D721Med (cell line): ENCODE data around the gene GNAT2.

Experiments
- DNase-seq: peaks from one replicate; pipeline ENCODE4 v3.0.0; 2011; ENCODE audit warnings: low spot score; ENCODE audit not compliant: insufficient read length
- FAIRE-seq: peaks from 2 replicates; lab custom pipeline; 2011; peaks lifted over from hg19 to GRCh38; lab: Jason Lieb, UNC
- TF ChIP-seq, protein P1 (sequence below): IDR thresholded peaks from 2 replicates; pipeline ENCODE4 v1.5.1; 2012; ENCODE audit warnings: mild to moderate bottlenecking, control low read depth; ENCODE audit not compliant: insufficient read depth; ENCODE audit errors: missing control alignments

The GNAT2 gene

DNA sequence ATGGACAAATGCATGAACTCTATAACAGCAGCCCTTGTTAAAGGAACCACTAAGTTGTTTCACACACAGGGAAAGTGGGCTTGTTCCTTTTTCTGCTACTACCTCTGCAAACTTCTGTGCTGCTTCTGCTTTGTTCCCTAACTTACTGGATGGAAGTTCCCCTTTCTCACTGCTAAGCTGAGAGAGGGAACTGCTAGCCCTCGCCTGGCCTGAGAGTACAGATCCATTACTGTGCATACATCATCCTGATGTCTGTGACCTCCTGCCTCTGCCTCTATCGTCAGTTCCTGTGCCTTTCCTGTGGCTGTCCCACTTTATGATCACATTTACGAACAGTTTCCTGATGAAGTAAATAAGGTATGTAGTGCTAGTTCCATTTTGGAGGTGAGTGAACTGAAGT lies 3.5 kb downstream of the GNAT2 start:
- FAIRE-seq (no peak), DNase-seq (no peak)
- TF ChIP-seq, protein P1, sequence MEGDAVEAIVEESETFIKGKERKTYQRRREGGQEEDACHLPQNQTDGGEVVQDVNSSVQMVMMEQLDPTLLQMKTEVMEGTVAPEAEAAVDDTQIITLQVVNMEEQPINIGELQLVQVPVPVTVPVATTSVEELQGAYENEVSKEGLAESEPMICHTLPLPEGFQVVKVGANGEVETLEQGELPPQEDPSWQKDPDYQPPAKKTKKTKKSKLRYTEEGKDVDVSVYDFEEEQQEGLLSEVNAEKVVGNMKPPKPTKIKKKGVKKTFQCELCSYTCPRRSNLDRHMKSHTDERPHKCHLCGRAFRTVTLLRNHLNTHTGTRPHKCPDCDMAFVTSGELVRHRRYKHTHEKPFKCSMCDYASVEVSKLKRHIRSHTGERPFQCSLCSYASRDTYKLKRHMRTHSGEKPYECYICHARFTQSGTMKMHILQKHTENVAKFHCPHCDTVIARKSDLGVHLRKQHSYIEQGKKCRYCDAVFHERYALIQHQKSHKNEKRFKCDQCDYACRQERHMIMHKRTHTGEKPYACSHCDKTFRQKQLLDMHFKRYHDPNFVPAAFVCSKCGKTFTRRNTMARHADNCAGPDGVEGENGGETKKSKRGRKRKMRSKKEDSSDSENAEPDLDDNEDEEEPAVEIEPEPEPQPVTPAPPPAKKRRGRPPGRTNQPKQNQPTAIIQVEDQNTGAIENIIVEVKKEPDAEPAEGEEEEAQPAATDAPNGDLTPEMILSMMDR: no peak

DNA sequence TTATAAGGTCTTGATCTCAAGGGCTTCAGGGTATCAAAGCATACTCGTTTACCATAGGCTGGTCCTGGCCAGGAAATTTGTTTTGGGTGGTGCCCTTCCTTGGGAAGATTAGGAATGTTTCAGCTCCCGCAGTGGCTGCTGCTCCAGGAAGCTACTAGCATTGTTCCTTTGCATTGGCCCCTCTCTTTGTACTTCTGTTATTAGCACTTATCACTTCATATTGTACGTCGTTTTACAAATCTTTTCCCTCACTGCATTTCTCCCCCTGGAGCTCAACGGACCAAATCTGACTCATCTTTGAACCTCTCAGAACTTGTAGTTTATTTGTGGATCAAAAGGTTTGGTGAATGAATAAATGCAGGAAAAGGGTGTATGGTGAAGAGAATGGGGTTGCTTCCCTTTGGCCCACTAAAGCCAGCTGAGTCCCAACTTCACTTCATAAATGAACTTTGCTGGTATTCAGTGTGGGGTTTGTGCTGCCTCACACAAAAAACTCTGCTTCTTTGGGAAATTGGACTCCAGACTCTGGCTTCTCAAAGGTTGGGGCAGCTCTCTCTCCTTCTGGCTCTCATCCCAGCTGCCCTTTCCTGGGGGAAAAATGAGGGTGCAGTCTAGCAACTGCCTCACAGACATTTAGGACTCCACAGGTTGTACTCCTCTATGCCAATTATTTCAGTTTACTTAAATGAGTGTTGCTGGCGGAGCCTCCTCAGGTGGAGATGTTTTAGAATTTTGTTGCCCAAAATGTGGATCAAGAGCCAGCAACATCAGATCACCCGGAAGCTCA lies 5.9 kb downstream of the GNAT2 start:
- DNase-seq: no peak
- TF ChIP-seq, protein P1: no peak
- no peak for FAIRE-seq

DNA sequence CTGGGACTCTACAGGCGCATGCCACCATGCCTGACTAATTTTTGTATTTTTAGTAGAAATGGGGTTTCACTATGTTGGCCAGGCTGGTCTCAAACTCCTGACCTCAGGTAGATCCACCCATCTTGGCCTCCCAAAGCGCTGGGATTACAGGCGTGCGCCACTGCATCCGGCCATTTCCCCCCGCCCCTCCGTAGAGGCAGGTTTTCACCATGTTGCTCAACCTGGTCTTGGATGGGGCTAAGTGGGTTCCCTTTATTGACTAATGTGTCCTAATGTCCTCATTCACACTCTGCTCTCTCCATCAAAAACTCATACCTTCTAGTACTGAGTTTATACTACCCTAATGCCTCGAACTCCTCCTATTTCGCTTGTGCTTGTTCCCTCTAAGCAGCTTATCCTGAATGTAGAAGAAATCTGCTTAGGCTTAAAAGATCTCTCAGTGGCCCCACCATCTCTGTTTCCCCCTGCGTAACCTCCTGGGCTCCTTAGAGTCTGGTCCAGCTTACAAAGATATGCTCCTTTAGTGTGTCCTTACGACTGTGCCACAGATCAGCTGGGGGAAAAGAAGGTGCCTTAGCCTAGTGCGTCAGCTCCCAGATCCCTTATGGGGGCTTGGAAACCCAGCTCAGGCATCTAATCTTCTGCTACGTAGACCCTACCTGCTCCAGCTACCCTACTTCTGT lies 8.0 kb downstream of the GNAT2 start:
- FAIRE-seq (peak; percentile 91), DNase-seq (no peak)
- TF ChIP-seq, protein P1: no peak

DNA sequence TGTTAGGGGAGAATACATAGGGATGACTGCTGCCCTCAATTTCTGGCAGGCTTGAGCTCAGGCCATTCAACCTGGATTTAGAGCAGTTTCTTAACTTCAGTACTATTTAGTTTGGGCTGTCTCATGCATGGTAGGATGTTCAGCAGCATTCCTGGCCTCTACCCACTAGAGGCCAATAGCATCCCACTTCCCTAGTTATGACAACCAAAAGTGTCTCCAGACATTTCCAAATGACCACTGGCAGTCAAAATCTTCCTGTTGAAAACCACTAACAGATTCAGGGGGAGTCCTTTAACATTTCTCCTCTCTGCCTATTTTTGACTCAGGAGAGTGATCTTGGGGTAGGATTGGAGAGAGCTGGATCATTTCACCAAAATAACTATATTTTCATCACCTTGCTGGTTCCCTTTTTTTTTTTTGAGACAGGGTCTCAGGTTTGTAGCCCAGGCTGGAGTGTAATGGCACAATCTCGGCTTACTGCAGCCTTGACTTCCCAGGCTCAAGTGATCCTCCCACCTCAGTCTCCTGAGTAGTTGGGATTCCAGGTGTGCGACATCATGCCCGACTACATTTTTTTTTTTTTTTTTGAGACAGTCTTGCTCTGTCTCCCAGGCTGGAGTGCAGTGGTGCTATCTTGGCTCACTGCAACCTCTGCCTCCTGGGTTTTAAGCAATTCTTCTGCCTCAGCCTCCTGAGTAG lies 8.7 kb downstream of the GNAT2 start:
- no peak for DNase-seq
- TF ChIP-seq, protein P1: no peak
- FAIRE-seq: no peak

DNA sequence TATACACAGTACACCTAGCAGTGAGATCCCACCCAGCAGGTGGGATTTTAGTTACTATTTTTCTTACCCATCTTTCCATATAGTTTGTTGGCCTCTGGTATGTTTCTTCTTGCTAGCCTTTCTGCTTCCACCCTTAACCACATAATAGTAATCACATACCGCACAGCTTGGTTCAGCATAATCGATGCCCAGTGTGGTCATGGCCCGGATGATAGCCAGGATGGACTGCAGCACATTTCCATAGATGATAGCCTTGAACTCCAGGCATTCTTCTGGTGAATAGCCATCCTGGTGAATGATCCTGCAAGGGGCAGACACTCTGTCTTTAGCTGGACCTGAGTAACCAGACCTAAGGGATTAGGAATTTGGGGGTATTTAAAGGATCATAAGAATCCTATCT lies 9.5 kb downstream of the GNAT2 start:
- no peak for DNase-seq
- FAIRE-seq: no peak
- TF ChIP-seq, protein P1: no peak

DNA sequence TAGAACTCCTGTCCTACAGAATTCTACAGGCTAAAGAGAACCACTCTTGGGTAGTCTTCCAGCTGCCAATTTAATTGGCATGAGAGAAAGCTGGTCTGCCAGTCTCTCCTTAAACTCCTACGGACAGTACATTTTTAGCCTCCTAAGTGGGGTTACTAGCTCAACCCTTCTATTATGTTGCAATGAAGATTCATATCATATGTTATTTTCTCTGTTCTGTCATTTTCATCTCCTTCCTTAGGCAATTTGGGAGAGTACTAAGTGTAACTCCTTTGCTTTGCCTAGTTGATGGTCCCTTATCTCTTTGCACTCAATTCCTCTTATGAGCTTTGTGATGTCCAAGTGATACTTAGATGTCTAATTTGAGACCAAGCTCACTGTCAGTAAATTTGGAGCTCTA lies 14.0 kb downstream of the GNAT2 start:
- FAIRE-seq: no peak
- DNase-seq: no peak
- TF ChIP-seq, protein P1: no peak
